ENCODE measurements around the gene SLC22A8. TPM values are rescaled to one million over a fixed set of nuclear protein-coding genes. Genes with fewer than 3 reads are reported as not detected.
"Not testable (repeated sequence)": the region's sequence is repeated elsewhere in the genome, so short reads cannot be mapped to it uniquely, and the experiment has no call there.

The SLC22A8 gene
- total RNA-seq, 1 donor from 2014 or later: not detected

DNA sequence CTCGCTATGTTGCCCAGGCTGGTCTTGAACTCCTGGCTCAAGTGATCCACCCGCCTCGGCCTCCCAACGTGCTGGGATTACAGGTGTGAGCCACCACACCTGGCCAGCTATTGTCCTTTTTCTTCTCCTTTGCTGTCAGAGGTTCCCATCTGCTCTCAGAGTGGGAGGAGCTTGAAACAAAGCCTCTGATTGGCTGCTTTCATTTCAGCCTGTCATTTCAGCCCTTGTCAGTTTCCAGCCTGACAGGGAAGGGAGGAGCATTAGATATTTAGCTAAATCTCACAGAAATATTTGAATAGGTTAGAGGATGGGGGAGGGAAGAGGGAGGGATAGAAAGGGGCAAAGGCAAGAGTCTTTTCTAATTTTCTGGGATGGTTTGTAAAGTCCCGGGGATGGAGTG, 39.5 kb downstream of the SLC22A8 start:
- no peak overlapping the region for H3K4me3 Mint-ChIP-seq
- H3K36me3 Mint-ChIP-seq (ENCODE audit: low read depth): no peaks in the 10 kb centered on the region
- H3K9me3 Mint-ChIP-seq: no peaks in the 10 kb centered on the region
- DNase-seq: no peak
- H3K4me1 Mint-ChIP-seq: no peaks in the 10 kb centered on the region
- intact Hi-C loops (cut with micrococcal nuclease): no loop called here
- no peak overlapping the region for H3K27ac Mint-ChIP-seq
- H3K27me3 Mint-ChIP-seq: peaks cover 4% of the 10 kb centered on the region

GRCh38 chr11:62974848-62975522, 40.7 kb downstream of the SLC22A8 start:
- intact Hi-C loops (cut with micrococcal nuclease): loop anchor here (1.0 kb wide), 1 partner anchor 69 kb away; no protein-coding TSS in a partner anchor
- Mint-ChIP-seq H3K36me3 (ENCODE audit: low read depth) (no peaks in the 10 kb centered on the region), H3K4me1 (no peaks in the 10 kb centered on the region), H3K27me3 (peaks cover 5% of the 10 kb centered on the region), H3K9me3 (no peaks in the 10 kb centered on the region), H3K4me3 (no peak overlapping the region), H3K27ac (no peak overlapping the region)
- DNase-seq: peak; percentile 63

GRCh38 chr11:62965574-62965973, 50.1 kb downstream of the SLC22A8 start:
- no peaks in the 10 kb centered on the region for H3K4me1 Mint-ChIP-seq
- peaks cover 41% of the 10 kb centered on the region for H3K27me3 Mint-ChIP-seq
- H3K4me3 Mint-ChIP-seq: no peak overlapping the region
- DNase-seq: no peak
- no peaks in the 10 kb centered on the region for H3K36me3 Mint-ChIP-seq (ENCODE audit: low read depth)
- intact Hi-C loops (cut with micrococcal nuclease): no loop called here
- H3K9me3 Mint-ChIP-seq: no peaks in the 10 kb centered on the region
- H3K27ac Mint-ChIP-seq: no peak overlapping the region

GRCh38 chr11:62962391-62962790, 53.2 kb downstream of the SLC22A8 start:
- Mint-ChIP-seq H3K4me3 (no peak overlapping the region), H3K27me3 (peaks cover 23% of the 10 kb centered on the region), H3K27ac (no peak overlapping the region), H3K4me1 (peaks cover 3% of the 10 kb centered on the region), H3K9me3 (no peaks in the 10 kb centered on the region), H3K36me3 (ENCODE audit: low read depth) (no peaks in the 10 kb centered on the region)
- DNase-seq: no peak
- intact Hi-C loops (cut with micrococcal nuclease): no loop called here

GRCh38 chr11:62961017-62961570, 54.5 kb downstream of the SLC22A8 start:
- no peaks in the 10 kb centered on the region for H3K36me3 Mint-ChIP-seq (ENCODE audit: low read depth)
- intact Hi-C loops (cut with micrococcal nuclease): no loop called here
- no peaks in the 10 kb centered on the region for H3K9me3 Mint-ChIP-seq
- peaks cover 3% of the 10 kb centered on the region for H3K4me1 Mint-ChIP-seq
- no peak overlapping the region for H3K4me3 Mint-ChIP-seq
- H3K27ac Mint-ChIP-seq: no peak overlapping the region
- DNase-seq: no peak
- H3K27me3 Mint-ChIP-seq: peaks cover 10% of the 10 kb centered on the region

- Mint-ChIP-seq H3K9me3 (no peaks in the 10 kb centered on the region), H3K36me3 (ENCODE audit: low read depth) (no peaks in the 10 kb centered on the region), H3K4me1 (peaks cover 3% of the 10 kb centered on the region), H3K27ac (no peak overlapping the region), H3K4me3 (no peak overlapping the region), H3K27me3 (peaks cover 7% of the 10 kb centered on the region)
- no peak for DNase-seq
- intact Hi-C loops (cut with micrococcal nuclease): no loop called here
Measured at GRCh38 chr11:62959422-62959980, 56.1 kb downstream of the SLC22A8 start.

GRCh38 chr11:62958547-62959421, 56.9 kb downstream of the SLC22A8 start:
- no peaks in the 10 kb centered on the region for H3K9me3 Mint-ChIP-seq
- H3K4me3 Mint-ChIP-seq: no peak overlapping the region
- H3K36me3 Mint-ChIP-seq (ENCODE audit: low read depth): no peaks in the 10 kb centered on the region
- DNase-seq: no peak
- peaks cover 3% of the 10 kb centered on the region for H3K4me1 Mint-ChIP-seq
- intact Hi-C loops (cut with micrococcal nuclease): no loop called here
- H3K27me3 Mint-ChIP-seq: peaks cover 4% of the 10 kb centered on the region
- no peak overlapping the region for H3K27ac Mint-ChIP-seq

- H3K27ac Mint-ChIP-seq: no peak overlapping the region
- H3K4me1 Mint-ChIP-seq: peaks cover 3% of the 10 kb centered on the region
- no peak for DNase-seq
- H3K36me3 Mint-ChIP-seq (ENCODE audit: low read depth): no peaks in the 10 kb centered on the region
- no peaks in the 10 kb centered on the region for H3K9me3 Mint-ChIP-seq
- peaks cover 5% of the 10 kb centered on the region for H3K27me3 Mint-ChIP-seq
- intact Hi-C loops (cut with micrococcal nuclease): no loop called here
- no peak overlapping the region for H3K4me3 Mint-ChIP-seq
Measured at GRCh38 chr11:62957147-62957546, 58.5 kb downstream of the SLC22A8 start.

DNA sequence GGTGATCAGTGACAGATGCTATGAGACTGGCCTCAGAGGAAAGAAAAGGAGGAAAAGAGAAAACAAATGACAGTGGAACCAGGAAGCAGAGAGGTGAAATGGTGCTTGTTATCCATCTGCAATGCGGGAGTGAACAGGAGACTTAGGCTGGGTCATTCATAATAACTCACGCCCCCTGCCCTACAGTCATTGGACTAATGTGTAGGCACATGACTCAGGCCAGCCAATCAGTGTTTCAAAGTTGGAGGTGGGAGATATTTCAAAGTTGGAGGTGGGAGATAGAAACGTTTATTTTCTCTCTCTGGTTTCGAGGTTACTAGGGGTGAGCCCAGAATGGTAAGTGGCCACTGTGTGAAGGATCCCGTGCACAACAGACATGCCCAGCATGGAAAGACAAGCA, 61.2 kb downstream of the SLC22A8 start:
- intact Hi-C loops (cut with micrococcal nuclease): no loop called here
- DNase-seq: no peak
- H3K27ac Mint-ChIP-seq: no peak overlapping the region
- no peaks in the 10 kb centered on the region for H3K36me3 Mint-ChIP-seq (ENCODE audit: low read depth)
- H3K9me3 Mint-ChIP-seq: no peaks in the 10 kb centered on the region
- H3K4me1 Mint-ChIP-seq: peaks cover 3% of the 10 kb centered on the region
- H3K4me3 Mint-ChIP-seq: no peak overlapping the region
- peaks cover 8% of the 10 kb centered on the region for H3K27me3 Mint-ChIP-seq

DNA sequence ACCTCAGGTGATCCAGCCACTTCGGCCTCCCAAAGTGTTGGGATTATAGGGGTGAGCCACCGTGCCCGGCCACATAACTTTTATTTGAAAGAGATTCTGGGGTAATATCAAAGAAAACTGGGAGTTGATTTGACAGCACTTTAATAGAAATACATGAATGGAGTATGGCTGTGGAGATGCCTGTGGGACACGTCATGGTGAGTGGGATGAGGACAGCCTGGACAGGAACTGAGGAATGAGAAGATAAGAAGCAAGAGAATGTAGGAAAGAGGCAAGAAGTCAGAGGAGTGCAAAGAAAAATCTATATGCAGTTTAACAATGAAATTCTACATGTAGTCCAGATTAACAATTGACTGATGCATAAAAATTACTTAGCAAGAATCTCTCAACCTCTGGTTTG, 61.8 kb downstream of the SLC22A8 start:
- Mint-ChIP-seq H3K4me1 (peaks cover 3% of the 10 kb centered on the region), H3K27ac (no peak overlapping the region), H3K27me3 (peaks cover 8% of the 10 kb centered on the region), H3K9me3 (no peaks in the 10 kb centered on the region), H3K36me3 (ENCODE audit: low read depth) (no peaks in the 10 kb centered on the region), H3K4me3 (no peak overlapping the region)
- intact Hi-C loops (cut with micrococcal nuclease): no loop called here
- DNase-seq: no peak

DNA sequence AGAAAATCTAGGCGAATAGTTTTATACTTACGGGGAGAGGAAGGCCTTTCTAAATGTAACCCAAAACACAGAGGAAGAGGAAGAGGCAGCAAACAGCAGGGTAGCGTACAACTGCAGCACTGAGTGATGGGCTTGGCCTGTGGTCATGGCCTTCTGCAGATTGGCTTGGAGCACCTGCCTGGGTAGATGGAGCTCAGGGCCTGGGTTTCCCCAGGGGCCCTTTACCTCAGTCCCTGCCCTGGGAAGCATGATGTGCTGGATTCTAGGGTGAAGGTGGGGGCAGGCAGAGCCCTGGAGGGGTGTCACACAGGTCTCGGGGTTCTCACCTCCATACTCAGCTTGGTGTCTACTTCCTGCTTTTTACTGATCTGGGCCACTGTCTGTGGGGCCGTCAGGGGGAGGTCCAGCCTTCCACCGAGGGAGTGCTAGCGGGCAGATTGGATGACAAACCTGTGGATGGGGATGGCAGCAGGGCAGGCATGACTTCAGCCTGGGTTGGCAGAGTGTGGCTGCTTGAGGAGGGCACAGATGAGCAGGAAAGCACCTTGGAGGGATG, 66.8 kb downstream of the SLC22A8 start:
- no peaks in the 10 kb centered on the region for H3K9me3 Mint-ChIP-seq
- intact Hi-C loops (cut with micrococcal nuclease): no loop called here
- H3K27ac Mint-ChIP-seq: no peak overlapping the region
- no peaks in the 10 kb centered on the region for H3K36me3 Mint-ChIP-seq (ENCODE audit: low read depth)
- no peak overlapping the region for H3K4me3 Mint-ChIP-seq
- no peaks in the 10 kb centered on the region for H3K4me1 Mint-ChIP-seq
- peaks cover 15% of the 10 kb centered on the region for H3K27me3 Mint-ChIP-seq
- DNase-seq: no peak

GRCh38 chr11:62945538-62945937, 70.1 kb downstream of the SLC22A8 start:
- H3K4me1 Mint-ChIP-seq; H3K36me3 Mint-ChIP-seq (ENCODE audit: low read depth); intact Hi-C loops (cut with micrococcal nuclease); H3K4me3 Mint-ChIP-seq; H3K9me3 Mint-ChIP-seq; H3K27ac Mint-ChIP-seq; DNase-seq: not testable (repeated sequence)
- peaks cover 12% of the 10 kb centered on the region for H3K27me3 Mint-ChIP-seq
